ENCODE results near the gene PAIP1.

The PAIP1 gene

GRCh38 chr5:43515678-43516048, 41.2 kb downstream of the PAIP1 start:
- TF ChIP-seq EZH2 (optimal IDR thresholded peaks at IDR 0.05; ENCODE audit: low read depth, low read length) (no peak), CTCF (IDR thresholded peaks at IDR 0.05; ENCODE audit: low read length) (no peak), EZH2phosphoT487 (IDR thresholded peaks at IDR 0.05; ENCODE audit: low read length) (no peak)
- Histone ChIP-seq H3K36me3 (replicated peaks; ENCODE audit: insufficient read depth, low read length) (no peaks in the 10 kb centered on the region), H3K79me2 (ENCODE audit: low read length) (0 out of 2 replicates have a peak, but pooled peaks cover 9% of the 10 kb centered on the region), H3K27ac (ENCODE audit: low read length) (no peak overlapping the region), H3K4me1 (ENCODE audit: low read length) (peaks cover 11% of the 10 kb centered on the region; the same call in 1 of the 2 replicates), H3K9me3 (replicated peaks; ENCODE audit: insufficient read depth, low read length) (no peaks in the 10 kb centered on the region), H3K9me2 (replicated peaks; ENCODE audit: insufficient read depth, low read length) (no peaks in the 10 kb centered on the region), H3K27me3 (replicated peaks; ENCODE audit: insufficient read depth, low read length) (no peaks in the 10 kb centered on the region), H2AFZ (ENCODE audit: low read length) (peak overlapping the region; percentile 90), H3K4me3 (ENCODE audit: low read length) (peak overlapping the region; percentile 90), H4K20me1 (ENCODE audit: insufficient read depth, low read length) (no peaks in the 10 kb centered on the region), H3K4me2 (ENCODE audit: low read depth, low read length) (peak overlapping the region; percentile 91), H3K9ac (ENCODE audit: low read length) (peak overlapping the region; percentile 67; the same call in 1 of the 2 replicates), H3F3A (ENCODE audit: insufficient read depth, low read length) (peaks cover 5% of the 10 kb centered on the region)
- no peak for DNase-seq

GRCh38 chr5:43514816-43515677, 41.8 kb downstream of the PAIP1 start, which contains the start of gene C5orf34:
TSS of gene C5orf34 (minus strand) at chr5:43515148. CDS start at chr5:43509339, 5,809 bp downstream.
- peak; percentile 95 for DNase-seq
- H3K4me2 ChIP-seq (ENCODE audit: low read depth, low read length) = peak within 1 kb of the TSS; percentile 91
- peak within 1 kb of the TSS; percentile 67 for H3K9ac ChIP-seq (ENCODE audit: low read length)
- H3K27ac ChIP-seq (ENCODE audit: low read length) = peak within 1 kb of the TSS; percentile 68; the same call in 1 of the 2 replicates
- peaks cover 5% of the 10 kb centered on the region for H3F3A ChIP-seq (ENCODE audit: insufficient read depth, low read length)
- H3K4me1 ChIP-seq (ENCODE audit: low read length) = peaks cover 11% of the 10 kb centered on the region; the same call in 1 of the 2 replicates
- peak within 1 kb of the TSS; percentile 90 for H2AFZ ChIP-seq (ENCODE audit: low read length)
- no peaks in the 10 kb centered on the region for H3K36me3 ChIP-seq (replicated peaks; ENCODE audit: insufficient read depth, low read length)
- H4K20me1 ChIP-seq (ENCODE audit: insufficient read depth, low read length) = no peaks in the 10 kb centered on the region
- H3K4me3 ChIP-seq (ENCODE audit: low read length) = peak within 1 kb of the TSS; percentile 90
- H3K27me3 ChIP-seq (replicated peaks; ENCODE audit: insufficient read depth, low read length) = no peaks in the 10 kb centered on the region
- no peaks in the 10 kb centered on the region for H3K9me2 ChIP-seq (replicated peaks; ENCODE audit: insufficient read depth, low read length)
- TF ChIP-seq EZH2 (optimal IDR thresholded peaks at IDR 0.05; ENCODE audit: low read depth, low read length) (no peak), EZH2phosphoT487 (IDR thresholded peaks at IDR 0.05; ENCODE audit: low read length) (no peak), CTCF (IDR thresholded peaks at IDR 0.05; ENCODE audit: low read length) (no peak)
- H3K79me2 ChIP-seq (ENCODE audit: low read length) = 0 out of 2 replicates have a peak, but pooled peaks cover 9% of the 10 kb centered on the region
- no peaks in the 10 kb centered on the region for H3K9me3 ChIP-seq (replicated peaks; ENCODE audit: insufficient read depth, low read length)

GRCh38 chr5:43514471-43514815, 42.4 kb downstream of the PAIP1 start:
- H3K79me2 ChIP-seq (ENCODE audit: low read length) = 0 out of 2 replicates have a peak, but pooled peaks cover 9% of the 10 kb centered on the region
- H3K4me3 ChIP-seq (ENCODE audit: low read length) = peak overlapping the region; percentile 90
- peaks cover 11% of the 10 kb centered on the region; the same call in 1 of the 2 replicates for H3K4me1 ChIP-seq (ENCODE audit: low read length)
- H3K27ac ChIP-seq (ENCODE audit: low read length) = peak overlapping the region; percentile 68; the same call in 1 of the 2 replicates
- H4K20me1 ChIP-seq (ENCODE audit: insufficient read depth, low read length) = no peaks in the 10 kb centered on the region
- no peak for DNase-seq
- H3K4me2 ChIP-seq (ENCODE audit: low read depth, low read length) = peak overlapping the region; percentile 90
- H3K9me3 ChIP-seq (replicated peaks; ENCODE audit: insufficient read depth, low read length) = no peaks in the 10 kb centered on the region
- no peak for TF ChIP-seq EZH2phosphoT487 (IDR thresholded peaks at IDR 0.05; ENCODE audit: low read length)
- TF ChIP-seq EZH2 (optimal IDR thresholded peaks at IDR 0.05; ENCODE audit: low read depth, low read length) = no peak
- no peak for TF ChIP-seq CTCF (IDR thresholded peaks at IDR 0.05; ENCODE audit: low read length)
- no peaks in the 10 kb centered on the region for H3K27me3 ChIP-seq (replicated peaks; ENCODE audit: insufficient read depth, low read length)
- peak overlapping the region; percentile 67 for H3K9ac ChIP-seq (ENCODE audit: low read length)
- no peaks in the 10 kb centered on the region for H3K36me3 ChIP-seq (replicated peaks; ENCODE audit: insufficient read depth, low read length)
- H2AFZ ChIP-seq (ENCODE audit: low read length) = peak overlapping the region; percentile 90
- H3K9me2 ChIP-seq (replicated peaks; ENCODE audit: insufficient read depth, low read length) = no peaks in the 10 kb centered on the region
- H3F3A ChIP-seq (ENCODE audit: insufficient read depth, low read length) = peaks cover 5% of the 10 kb centered on the region
